ENCODE results near the gene BANF1. TPM values are rescaled to one million over a fixed set of nuclear protein-coding genes. Genes with fewer than 3 reads are reported as not detected.

Gene BANF1
- total RNA-seq, 6 experiments from 2014 or later = 257 to 337 (median 300) TPM

- peaks cover 39% of the 10 kb centered on the region for H3K4me1 Mint-ChIP-seq (ENCODE audit: low read depth)
- no peaks in the 10 kb centered on the region for H3K9me3 Mint-ChIP-seq
- no peak for TF ChIP-seq CTCF (IDR thresholded peaks at IDR 0.05)
- H3K27ac Mint-ChIP-seq = no peak overlapping the region
- H3K4me3 Mint-ChIP-seq = no peak overlapping the region
- H3K27me3 Mint-ChIP-seq (ENCODE audit: insufficient read depth) = no peaks in the 10 kb centered on the region; the same call in 1 of the 2 replicates
- no peaks in the 10 kb centered on the region for H3K36me3 Mint-ChIP-seq (ENCODE audit: low read depth)
- peak; percentile 28 for DNase-seq
These were observed 10.9 kb downstream of the BANF1 start for GRCh38 chr11:66012946-66013761.

GRCh38 chr11:66013762-66014100, 11.4 kb downstream of the BANF1 start:
- Mint-ChIP-seq H3K9me3 (no peaks in the 10 kb centered on the region), H3K4me3 (no peak overlapping the region), H3K4me1 (ENCODE audit: low read depth) (peaks cover 39% of the 10 kb centered on the region), H3K36me3 (ENCODE audit: low read depth) (no peaks in the 10 kb centered on the region), H3K27ac (no peak overlapping the region), H3K27me3 (ENCODE audit: insufficient read depth) (no peaks in the 10 kb centered on the region)
- DNase-seq = no peak
- TF ChIP-seq CTCF (IDR thresholded peaks at IDR 0.05) = no peak

- no peak overlapping the region; the same call in 1 of the 2 replicates for H3K4me3 Mint-ChIP-seq
- H3K27me3 Mint-ChIP-seq (ENCODE audit: insufficient read depth) = no peaks in the 10 kb centered on the region; the same call in 1 of the 2 replicates
- no peaks in the 10 kb centered on the region for H3K9me3 Mint-ChIP-seq
- H3K36me3 Mint-ChIP-seq (ENCODE audit: low read depth) = no peaks in the 10 kb centered on the region
- no peak for DNase-seq
- peak overlapping the region; percentile 74 for H3K27ac Mint-ChIP-seq
- TF ChIP-seq CTCF (IDR thresholded peaks at IDR 0.05) = no peak
- H3K4me1 Mint-ChIP-seq (ENCODE audit: low read depth) = peaks cover 39% of the 10 kb centered on the region
These were observed 12.6 kb downstream of the BANF1 start for GRCh38 chr11:66014804-66015453.

GRCh38 chr11:66015454-66015881, 13.2 kb downstream of the BANF1 start:
- DNase-seq = peak; percentile 39
- no peak overlapping the region; the same call in 1 of the 2 replicates for H3K4me3 Mint-ChIP-seq
- peak overlapping the region; percentile 74 for H3K27ac Mint-ChIP-seq
- no peak for TF ChIP-seq CTCF (IDR thresholded peaks at IDR 0.05)
- peaks cover 44% of the 10 kb centered on the region for H3K4me1 Mint-ChIP-seq (ENCODE audit: low read depth)
- H3K9me3 Mint-ChIP-seq = no peaks in the 10 kb centered on the region
- H3K36me3 Mint-ChIP-seq (ENCODE audit: low read depth) = no peaks in the 10 kb centered on the region
- H3K27me3 Mint-ChIP-seq (ENCODE audit: insufficient read depth) = no peaks in the 10 kb centered on the region; the same call in 1 of the 2 replicates

GRCh38 chr11:66015936-66016792, 13.9 kb downstream of the BANF1 start:
- DNase-seq = no peak

More at GRCh38 chr11:66015936-66016792, 13.9 kb downstream of the BANF1 start:
- TF ChIP-seq CTCF (IDR thresholded peaks at IDR 0.05) = no peak
- peaks cover 50% of the 10 kb centered on the region for H3K4me1 Mint-ChIP-seq (ENCODE audit: low read depth)
- no peaks in the 10 kb centered on the region for H3K9me3 Mint-ChIP-seq
- no peaks in the 10 kb centered on the region; the same call in 1 of the 2 replicates for H3K27me3 Mint-ChIP-seq (ENCODE audit: insufficient read depth)
- H3K4me3 Mint-ChIP-seq = no peak overlapping the region
- no peaks in the 10 kb centered on the region for H3K36me3 Mint-ChIP-seq (ENCODE audit: low read depth)
- peak overlapping the region; percentile 74 for H3K27ac Mint-ChIP-seq

Measured in HFFc6 (cell line).